GM06990 (cell line): Measurements from ENCODE around the gene RAB20.

Experiments
- DNase-seq: peaks from one replicate; pipeline ENCODE4 v3.0.0-alpha.2; 2011; ENCODE audit not compliant: insufficient read length; ENCODE audit errors: extremely low read depth
- H3K27me3 ChIP-seq: replicated peaks from 2 replicates; pipeline ENCODE4 v1.6.0; 2011; ENCODE audit warnings: low read length; ENCODE audit not compliant: control insufficient read depth, insufficient read depth
- H3K36me3 ChIP-seq: 2 replicates; pipeline ENCODE4 v1.5.1; 2011; ENCODE audit warnings: low read length; ENCODE audit not compliant: control insufficient read depth, insufficient read depth
- H3K4me3 ChIP-seq: replicated peaks from 2 replicates; pipeline ENCODE4 v1.5.1; 2011; ENCODE audit warnings: low read depth, mild to moderate bottlenecking, control low read depth, low read length
- TF ChIP-seq, protein P1 (sequence below): IDR thresholded peaks from 2 replicates; pipeline ENCODE4 v1.5.1; 2011; ENCODE audit warnings: low read length, control low read depth, mild to moderate bottlenecking, inconsistent platforms; ENCODE audit not compliant: insufficient read depth, poor library complexity, severe bottlenecking

Gene RAB20

GRCh38 chr13:110560601-110561343, 750 bp downstream of the RAB20 start:
- Histone ChIP-seq H3K4me3 (peak overlapping the region; percentile 68), H3K27me3 (no peaks in the 10 kb centered on the region; the same call in 1 of the 2 replicates), H3K36me3 (no peaks in the 10 kb centered on the region)
- TF ChIP-seq, protein P1, sequence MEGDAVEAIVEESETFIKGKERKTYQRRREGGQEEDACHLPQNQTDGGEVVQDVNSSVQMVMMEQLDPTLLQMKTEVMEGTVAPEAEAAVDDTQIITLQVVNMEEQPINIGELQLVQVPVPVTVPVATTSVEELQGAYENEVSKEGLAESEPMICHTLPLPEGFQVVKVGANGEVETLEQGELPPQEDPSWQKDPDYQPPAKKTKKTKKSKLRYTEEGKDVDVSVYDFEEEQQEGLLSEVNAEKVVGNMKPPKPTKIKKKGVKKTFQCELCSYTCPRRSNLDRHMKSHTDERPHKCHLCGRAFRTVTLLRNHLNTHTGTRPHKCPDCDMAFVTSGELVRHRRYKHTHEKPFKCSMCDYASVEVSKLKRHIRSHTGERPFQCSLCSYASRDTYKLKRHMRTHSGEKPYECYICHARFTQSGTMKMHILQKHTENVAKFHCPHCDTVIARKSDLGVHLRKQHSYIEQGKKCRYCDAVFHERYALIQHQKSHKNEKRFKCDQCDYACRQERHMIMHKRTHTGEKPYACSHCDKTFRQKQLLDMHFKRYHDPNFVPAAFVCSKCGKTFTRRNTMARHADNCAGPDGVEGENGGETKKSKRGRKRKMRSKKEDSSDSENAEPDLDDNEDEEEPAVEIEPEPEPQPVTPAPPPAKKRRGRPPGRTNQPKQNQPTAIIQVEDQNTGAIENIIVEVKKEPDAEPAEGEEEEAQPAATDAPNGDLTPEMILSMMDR = no peak
- no peak for DNase-seq

DNA sequence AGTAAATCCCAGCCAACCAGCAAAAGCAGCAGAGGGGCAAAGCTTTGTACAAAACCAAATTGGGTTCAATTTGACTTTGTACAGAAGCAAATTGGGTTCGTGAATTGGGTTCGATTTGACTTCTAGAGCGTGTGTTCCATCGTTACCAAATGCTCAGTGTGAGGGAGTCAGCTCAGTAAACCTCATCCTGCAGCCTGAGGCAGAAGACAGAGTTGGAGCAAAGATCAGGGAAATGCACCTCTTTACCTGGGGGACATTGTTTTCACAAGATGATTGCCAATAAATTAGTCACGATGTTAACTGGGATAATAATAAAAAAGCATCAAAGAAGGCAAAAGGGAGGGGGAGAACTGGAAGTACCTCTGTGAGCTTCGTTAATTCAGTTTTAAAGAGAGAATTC, 1.5 kb downstream of the RAB20 start:
- Histone ChIP-seq H3K4me3 (no peak overlapping the region), H3K36me3 (no peaks in the 10 kb centered on the region), H3K27me3 (no peaks in the 10 kb centered on the region; the same call in 1 of the 2 replicates)
- TF ChIP-seq, protein P1 = no peak
- DNase-seq = no peak

GRCh38 chr13:110559429-110559943, 2.0 kb downstream of the RAB20 start:
- DNase-seq = no peak
- TF ChIP-seq, protein P1 = no peak
- Histone ChIP-seq H3K36me3 (no peaks in the 10 kb centered on the region), H3K4me3 (no peak overlapping the region), H3K27me3 (no peaks in the 10 kb centered on the region; the same call in 1 of the 2 replicates)

- Histone ChIP-seq H3K27me3 (no peaks in the 10 kb centered on the region), H3K36me3 (no peaks in the 10 kb centered on the region), H3K4me3 (no peak overlapping the region)
- no peak for DNase-seq
- TF ChIP-seq, protein P1 = no peak
Observed at GRCh38 chr13:110557610-110558305, 3.8 kb downstream of the RAB20 start.

GRCh38 chr13:110557082-110557481, 4.4 kb downstream of the RAB20 start:
- TF ChIP-seq, protein P1 = no peak
- Histone ChIP-seq H3K36me3 (no peaks in the 10 kb centered on the region), H3K4me3 (no peak overlapping the region), H3K27me3 (no peaks in the 10 kb centered on the region)
- no peak for DNase-seq
